Keratinocyte (primary cell): ENCODE results near the gene FAIM2. TPM values are rescaled to one million over a fixed set of nuclear protein-coding genes. Genes with fewer than 3 reads are reported as not detected.

ENCODE experiments used
- DNase-seq: peaks from one replicate; pipeline ENCODE4 v3.0.0-alpha.2; 2011; ENCODE audit warnings: low read depth, missing footprints, low spot score
- FAIRE-seq: peaks from 2 replicates; lab custom pipeline; 2011; peaks lifted over from hg19 to GRCh38; lab: Jason Lieb, UNC
- H2AFZ ChIP-seq: 2 replicates; pipeline ENCODE4 v1.6.0; 2012; ENCODE audit warnings: low read length, control low read depth, inconsistent platforms; ENCODE audit not compliant: control insufficient read depth
- H3K27ac ChIP-seq: 2 replicates; pipeline ENCODE4 v1.5.1; 2011; ENCODE audit warnings: low read length; ENCODE audit not compliant: control insufficient read depth, insufficient read depth
- H3K27me3 ChIP-seq: 3 replicates; pipeline ENCODE4 v1.6.0; 2011; ENCODE audit warnings: low read length; ENCODE audit not compliant: control insufficient read depth, insufficient read depth; ENCODE audit errors: extremely low read depth
- H3K36me3 ChIP-seq, 2 experiments: 2 replicates in 1 of 2; 3 replicates in 1 of 2; pipeline ENCODE4 v1.5.1; 2011; ENCODE audit warnings: low read length in 2 of 2, mild to moderate bottlenecking in 1 of 2; ENCODE audit not compliant: control insufficient read depth in 2 of 2, insufficient read depth in 2 of 2; ENCODE audit errors: extremely low read depth in 1 of 2
- H3K4me1 ChIP-seq: 3 replicates; pipeline ENCODE4 v1.5.1; 2011; ENCODE audit warnings: low read length; ENCODE audit not compliant: control insufficient read depth, insufficient read depth; ENCODE audit errors: extremely low read depth
- H3K4me2 ChIP-seq: 3 replicates; pipeline ENCODE4 v1.6.0; 2011; ENCODE audit warnings: low read depth, low read length; ENCODE audit not compliant: control insufficient read depth, insufficient read depth; ENCODE audit errors: extremely low read depth
- H3K4me3 ChIP-seq, 3 experiments: fragments of 200-600 bp in 1 of 3; sonication (generic) in 1 of 3; 2 replicates in 2 of 3; 3 replicates in 1 of 3; pipeline ENCODE4 v1.5.1; 2011 to 2016; ENCODE audit warnings: low read length in 3 of 3, mild to moderate bottlenecking in 3 of 3, control low read depth in 2 of 3, inconsistent platforms in 1 of 3, low read depth in 1 of 3, mixed read lengths in 1 of 3, mixed run types in 1 of 3, moderate library complexity in 1 of 3; ENCODE audit not compliant: control insufficient read depth in 2 of 3, insufficient read depth in 2 of 3; ENCODE audit errors: extremely low read depth in 1 of 3
- H3K79me2 ChIP-seq: 2 replicates; pipeline ENCODE4 v1.6.0; 2012; ENCODE audit warnings: low read length; ENCODE audit not compliant: control insufficient read depth, insufficient read depth
- H3K9ac ChIP-seq: 3 replicates; pipeline ENCODE4 v1.6.0; 2011; ENCODE audit warnings: low read length; ENCODE audit not compliant: control insufficient read depth, insufficient read depth; ENCODE audit errors: extremely low read depth
- H3K9me1 ChIP-seq: 3 replicates; pipeline ENCODE4 v1.6.0; 2011; ENCODE audit warnings: low read length; ENCODE audit not compliant: control insufficient read depth, insufficient read depth; ENCODE audit errors: extremely low read depth
- H3K9me3 ChIP-seq: 2 replicates; pipeline ENCODE4 v1.5.1; 2012; ENCODE audit warnings: low read depth, low read length; ENCODE audit not compliant: control insufficient read depth
- H4K20me1 ChIP-seq: 3 replicates; pipeline ENCODE4 v1.6.0; 2011; ENCODE audit warnings: low read length; ENCODE audit not compliant: control insufficient read depth, insufficient read depth; ENCODE audit errors: extremely low read depth
- EZH2 ChIP-seq: IDR thresholded peaks from one replicate; pipeline ENCODE4 v1.6.1; 2012; ENCODE audit warnings: inconsistent platforms, mild to moderate bottlenecking, low read length, moderate library complexity
- dilution Hi-C: fragments of 300-500 bp; cut with MboI; formaldehyde crosslinking; loops from one replicate; pipeline ENCODE4 v1.7.0; 2020; ENCODE audit warnings: low sequenced_read_pairs; ENCODE audit not compliant: extremely low pct_ligation_motif_present
- polyA plus RNA-seq, 5 experiments: library from polyadenylated mRNA; depleted of rRNA in 3 of 5; stranded (reverse) in 3 of 5; stranded (forward) in 1 of 5; unstranded in 1 of 5; fragments of >200 nt; gene quantifications; 1 replicate in 1 of 5; 2 replicates in 3 of 5; 3 replicates in 1 of 5; pipeline versions ENCODE4 v1.2.1 to v1.2.3, GENCODE V29; 2011 to 2012; ENCODE audit warnings: missing spikeins in 2 of 5, low read depth in 1 of 5, low replicate concordance in 1 of 5
- TF ChIP-seq, protein P1 (sequence below), 3 experiments: IDR thresholded peaks in 1 of 3; conservative IDR thresholded peaks in 1 of 3; optimal IDR thresholded peaks in 1 of 3; 2 replicates in 2 of 3; 3 replicates in 1 of 3; pipeline versions ENCODE3 to v1.5.1; 2011; ENCODE audit warnings: low read length in 3 of 3, mild to moderate bottlenecking in 3 of 3, moderate library complexity in 2 of 3, control low read depth in 1 of 3, inconsistent platforms in 1 of 3; ENCODE audit not compliant: insufficient read depth in 2 of 3; ENCODE audit errors: extremely low read depth in 1 of 3

FAIM2 gene
- polyA plus RNA-seq, 1 donor (not counting 4 experiments of a cell fraction or from before 2014, with no cell fraction given) = not detected

DNA sequence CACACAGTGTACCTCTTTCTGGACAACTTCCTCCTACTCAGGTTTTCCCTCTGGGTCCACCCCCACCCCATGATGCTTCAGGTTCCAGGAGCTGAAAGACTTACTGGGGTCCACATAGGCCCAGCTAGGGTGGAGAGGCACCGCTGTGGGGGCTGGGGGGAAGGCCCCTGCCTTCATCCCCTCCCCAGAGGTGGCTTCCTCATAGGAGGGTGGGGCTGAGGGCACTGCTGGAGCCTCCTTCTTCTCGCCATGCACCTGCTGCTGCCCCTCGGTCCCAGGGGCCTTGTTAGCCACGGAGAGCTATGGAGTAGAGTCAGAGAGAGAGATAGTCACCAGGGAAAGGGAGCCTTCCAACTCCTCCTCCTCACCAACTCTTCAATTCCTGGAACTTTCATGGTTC is 2.7 kb downstream of the FAIM2 start:
- H3K4me2 ChIP-seq = no peak overlapping the region
- H3K9me3 ChIP-seq = no peaks in the 10 kb centered on the region
- no peak overlapping the region for H3K9ac ChIP-seq
- dilution Hi-C loops = no loop called here
- H3K9me1 ChIP-seq = no peaks in the 10 kb centered on the region
- FAIRE-seq (no peak), DNase-seq (no peak)
- TF ChIP-seq EZH2 = no peak
- TF ChIP-seq, protein P1, sequence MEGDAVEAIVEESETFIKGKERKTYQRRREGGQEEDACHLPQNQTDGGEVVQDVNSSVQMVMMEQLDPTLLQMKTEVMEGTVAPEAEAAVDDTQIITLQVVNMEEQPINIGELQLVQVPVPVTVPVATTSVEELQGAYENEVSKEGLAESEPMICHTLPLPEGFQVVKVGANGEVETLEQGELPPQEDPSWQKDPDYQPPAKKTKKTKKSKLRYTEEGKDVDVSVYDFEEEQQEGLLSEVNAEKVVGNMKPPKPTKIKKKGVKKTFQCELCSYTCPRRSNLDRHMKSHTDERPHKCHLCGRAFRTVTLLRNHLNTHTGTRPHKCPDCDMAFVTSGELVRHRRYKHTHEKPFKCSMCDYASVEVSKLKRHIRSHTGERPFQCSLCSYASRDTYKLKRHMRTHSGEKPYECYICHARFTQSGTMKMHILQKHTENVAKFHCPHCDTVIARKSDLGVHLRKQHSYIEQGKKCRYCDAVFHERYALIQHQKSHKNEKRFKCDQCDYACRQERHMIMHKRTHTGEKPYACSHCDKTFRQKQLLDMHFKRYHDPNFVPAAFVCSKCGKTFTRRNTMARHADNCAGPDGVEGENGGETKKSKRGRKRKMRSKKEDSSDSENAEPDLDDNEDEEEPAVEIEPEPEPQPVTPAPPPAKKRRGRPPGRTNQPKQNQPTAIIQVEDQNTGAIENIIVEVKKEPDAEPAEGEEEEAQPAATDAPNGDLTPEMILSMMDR (optimal IDR thresholded peaks at IDR 0.05 in 1 of 3, IDR thresholded peaks at IDR 0.05 in 1 of 3, conservative IDR thresholded peaks at IDR 0.05 in 1 of 3; ENCODE audit: extremely low read depth in 1 of 3, insufficient read depth in 2 of 3, low read length in 3 of 3) = no peak
- H2AFZ ChIP-seq = no peak overlapping the region
- peaks cover 64% of the 10 kb centered on the region for H3K27me3 ChIP-seq
- H3K4me3 ChIP-seq = no peak overlapping the region
- H3K36me3 ChIP-seq = no peaks in the 10 kb centered on the region
- H3K4me1 ChIP-seq = no peaks in the 10 kb centered on the region
- H3K79me2 ChIP-seq = no peaks in the 10 kb centered on the region
- H4K20me1 ChIP-seq = no peaks in the 10 kb centered on the region
- no peak overlapping the region for H3K27ac ChIP-seq

DNA sequence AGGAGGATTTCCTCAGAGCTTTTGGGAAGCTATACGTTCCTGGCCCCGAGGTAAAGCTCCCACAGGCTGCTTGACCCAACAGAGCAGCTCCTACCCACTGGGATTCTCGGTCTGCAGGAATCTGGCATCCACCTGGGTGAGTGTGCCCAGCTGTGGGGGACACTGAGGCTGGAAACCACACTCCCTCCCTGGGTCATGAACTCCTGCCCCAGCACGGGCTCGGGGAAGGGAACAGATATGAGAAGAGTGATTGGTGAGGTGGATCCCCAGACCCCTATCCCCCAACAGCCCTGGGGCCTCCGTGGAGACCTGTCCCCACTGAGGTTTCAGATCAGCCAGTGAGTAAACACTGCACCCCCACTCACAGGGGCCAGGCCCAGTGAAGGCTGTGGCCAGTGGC is 3.3 kb downstream of the FAIM2 start:
- no peaks in the 10 kb centered on the region for H3K36me3 ChIP-seq
- peaks cover 65% of the 10 kb centered on the region for H3K27me3 ChIP-seq
- H3K4me1 ChIP-seq = no peaks in the 10 kb centered on the region
- no peak overlapping the region for H2AFZ ChIP-seq
- DNase-seq = no peak
- no peak overlapping the region for H3K9ac ChIP-seq
- H3K27ac ChIP-seq = no peak overlapping the region
- H4K20me1 ChIP-seq = no peaks in the 10 kb centered on the region
- no peaks in the 10 kb centered on the region for H3K79me2 ChIP-seq
- H3K4me2 ChIP-seq = no peak overlapping the region
- TF ChIP-seq, protein P1 (optimal IDR thresholded peaks at IDR 0.05 in 1 of 3, IDR thresholded peaks at IDR 0.05 in 1 of 3, conservative IDR thresholded peaks at IDR 0.05 in 1 of 3; ENCODE audit: extremely low read depth in 1 of 3, insufficient read depth in 2 of 3, low read length in 3 of 3) = no peak
- TF ChIP-seq EZH2 = no peak
- H3K9me3 ChIP-seq = no peaks in the 10 kb centered on the region
- H3K4me3 ChIP-seq = no peak overlapping the region
- no peak for FAIRE-seq
- dilution Hi-C loops = no loop called here
- H3K9me1 ChIP-seq = no peaks in the 10 kb centered on the region
